Airway epithelial cell (primary cell): ENCODE results near the gene NSMF. TPM values are rescaled to one million over a fixed set of nuclear protein-coding genes. Genes with fewer than 3 reads are reported as not detected.

Experiments
- total RNA-seq: library from RNA; depleted of rRNA; stranded (reverse); fragments of >200 nt; gene quantifications from 2 replicates; pipeline ENCODE4 v1.2.3, GENCODE V29; 2015

The NSMF gene
- total RNA-seq: 43.3 and 48.4 TPM in 2 replicates

DNA sequence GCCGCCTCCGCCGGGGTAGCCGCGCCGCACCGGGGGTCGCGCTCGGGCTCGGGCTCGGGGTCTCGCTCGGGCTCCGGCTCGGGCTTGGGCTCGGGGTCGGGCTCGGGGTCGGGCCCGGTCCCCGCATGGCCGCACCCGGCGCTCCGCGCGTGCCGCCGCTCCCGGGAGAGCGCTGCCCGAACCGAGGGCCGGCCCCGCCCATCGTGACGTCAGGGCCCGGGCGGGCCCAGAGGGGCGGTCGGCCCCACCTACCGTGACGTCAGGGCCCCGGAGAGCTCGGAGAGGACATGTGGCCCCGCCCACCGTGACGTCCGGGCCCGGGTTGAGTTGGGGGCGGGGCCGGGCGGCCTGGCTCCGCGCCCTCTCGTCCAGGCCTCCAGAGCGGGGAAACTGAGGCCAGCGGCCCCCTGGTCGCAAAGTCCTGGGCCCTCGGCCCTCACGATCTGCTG, at the start of gene NSMF:
Gene NSMF (minus strand): TSS at position 183 of the 449 bp plus-strand sequence. CDS start 232 bp downstream, outside the sequence.

DNA sequence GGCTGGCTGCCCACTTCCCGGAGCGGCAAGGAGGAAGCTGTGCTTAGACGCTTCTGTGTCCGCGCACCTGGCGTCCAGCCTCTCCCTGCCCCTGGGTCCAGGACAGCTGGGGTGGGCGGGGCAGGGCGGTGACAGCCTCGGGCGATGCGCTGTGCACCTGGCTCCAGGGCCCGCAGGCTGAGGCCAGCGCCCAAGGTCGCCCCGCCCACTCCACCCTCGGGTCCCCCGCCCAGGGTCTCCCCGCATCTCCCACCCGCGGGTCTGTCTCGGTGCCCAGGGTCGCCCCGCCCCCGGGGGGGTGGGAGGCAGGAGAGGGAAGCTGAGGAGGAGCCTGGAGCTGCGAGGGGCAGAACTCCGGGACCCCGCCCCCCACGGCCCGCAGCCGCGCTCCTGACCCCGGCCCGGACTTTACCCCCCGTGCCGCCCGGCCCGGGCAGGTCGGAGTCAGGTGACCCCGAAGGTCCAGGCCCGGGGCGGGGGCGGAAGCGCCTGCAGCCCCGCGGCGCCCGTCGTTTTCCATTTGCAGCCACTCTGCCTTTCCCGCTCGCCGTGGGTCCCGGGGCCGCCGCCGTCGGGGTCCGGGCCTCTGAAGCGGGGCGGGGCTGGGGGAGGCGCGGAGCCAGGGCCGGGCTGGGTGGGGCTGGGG, 17.7 kb downstream of the NSMF start, which contains the start of gene ENTPD8:
Gene ENTPD8 (minus strand): TSS at position 69 of the 646 bp plus-strand sequence. CDS start 3,072 bp downstream, outside the sequence.

DNA sequence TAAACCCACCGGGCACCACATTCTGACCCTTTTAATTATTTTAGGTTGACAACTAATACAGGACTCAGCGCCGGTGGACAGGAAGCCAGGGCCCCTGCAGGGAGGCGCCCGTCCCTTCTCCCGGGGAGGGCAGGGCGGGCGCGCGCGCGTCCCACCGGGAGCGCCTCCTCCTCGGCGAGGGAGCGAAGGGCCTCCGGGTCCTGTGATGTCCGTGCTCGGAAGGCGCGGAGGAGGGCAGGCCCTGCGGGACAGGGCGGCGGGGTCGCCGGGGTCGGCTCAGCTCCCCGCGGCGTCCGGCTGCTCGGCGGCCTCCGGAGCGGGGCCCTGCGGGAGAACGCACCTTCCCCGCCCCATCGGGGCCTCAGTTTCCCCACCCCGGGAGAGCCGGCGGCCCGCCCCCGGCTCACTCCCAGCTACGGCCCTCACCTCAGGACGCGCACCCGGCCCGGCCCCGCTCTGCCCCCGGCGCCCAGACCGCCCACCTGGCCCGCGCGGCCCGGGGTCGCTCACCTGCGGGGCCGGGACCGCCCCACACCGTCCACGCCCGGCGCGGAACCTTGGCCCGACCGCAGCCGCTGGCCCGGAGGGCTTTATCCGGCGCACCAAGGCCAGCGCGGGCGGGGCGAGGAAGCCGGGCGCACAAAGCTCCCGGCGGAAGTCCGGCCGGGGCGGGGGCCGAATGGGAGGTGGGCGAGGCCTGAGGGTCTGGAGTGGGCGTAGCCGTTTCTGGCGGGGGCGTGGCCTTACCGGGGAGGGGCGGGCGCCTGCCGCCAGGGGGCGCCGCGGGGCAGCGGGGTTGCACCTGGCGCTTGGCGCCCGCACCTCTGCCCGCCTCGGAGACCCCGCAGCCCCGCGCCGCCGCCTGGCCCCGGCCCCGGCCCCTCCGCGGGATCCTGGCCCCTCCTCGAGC, 36.3 kb downstream of the NSMF start, which contains the start of the genes EXD3 and NOXA1:
Gene EXD3 (minus strand): TSS at position 559 of the 910 bp plus-strand sequence. CDS start 27,805 bp downstream, outside the sequence.
Gene NOXA1 (plus strand): TSS at position 790 of the 910 bp plus-strand sequence. CDS start 137 bp downstream, outside the sequence.

Other genes starting within 250 kb of the NSMF start
- gene RNF208, start 237.1 kb downstream of the NSMF start, total RNA-seq: 0.70 and 1.5 TPM in 2 replicates
- 17.3 and 19.3 TPM in 2 replicates for gene CYSRT1, start 234.2 kb downstream of the NSMF start, total RNA-seq
- gene RNF224, start 231.8 kb downstream of the NSMF start, total RNA-seq: 0.35 and 0.70 TPM in 2 replicates
- 0.14 TPM in 1 of 2 replicates, not detected in the other for gene SLC34A3, start 228.4 kb downstream of the NSMF start, total RNA-seq
- gene TUBB4B, start 218.0 kb downstream of the NSMF start, total RNA-seq: 738 and 813 TPM in 2 replicates
- gene STPG3, start 208.0 kb downstream of the NSMF start, total RNA-seq: not detected in 2 replicates
- 47.5 and 54.2 TPM in 2 replicates for gene NELFB, start 204.0 kb downstream of the NSMF start, total RNA-seq
- 44.0 and 48.1 TPM in 2 replicates for gene TOR4A, start 181.6 kb downstream of the NSMF start, total RNA-seq
- gene NRARP, start 157.1 kb downstream of the NSMF start, total RNA-seq: 14.6 and 30.0 TPM in 2 replicates
- 9.1 and 14.1 TPM in 2 replicates for gene EXD3, start 36.2 kb downstream of the NSMF start, total RNA-seq
- 0.65 and 0.92 TPM in 2 replicates for gene NOXA1, start 35.9 kb downstream of the NSMF start, total RNA-seq
- gene ENTPD8, start 18.0 kb downstream of the NSMF start, total RNA-seq: not detected in 2 replicates
- 0.09 and 0.28 TPM in 2 replicates for gene PNPLA7, start 91.1 kb upstream of the NSMF start, total RNA-seq
- 87.5 and 102 TPM in 2 replicates for gene MRPL41, start 92.5 kb upstream of the NSMF start, total RNA-seq
- gene DPH7, start 119.6 kb upstream of the NSMF start, total RNA-seq: 19.0 and 26.9 TPM in 2 replicates
- gene ZMYND19, start 131.2 kb upstream of the NSMF start, total RNA-seq: 29.3 and 39.0 TPM in 2 replicates
- gene ARRDC1, start 146.4 kb upstream of the NSMF start, total RNA-seq: 88.5 and 104 TPM in 2 replicates
- 55.5 and 61.3 TPM in 2 replicates for gene EHMT1, start 159.7 kb upstream of the NSMF start, total RNA-seq